Adrenal gland (tissue), 5 donors: Measurements from ENCODE around the gene TMEM11.

Source experiments
- CTCF ChIP-seq, 6 experiments: fragments of 450-650 bp in 4 of 6; fragments of 200-600 bp in 2 of 6; sonication (generic) in 1 of 6; IDR thresholded peaks; 1 replicate in 5 of 6; 2 replicates in 1 of 6; pipeline versions ENCODE4 v1.5.1 to v1.8.0; 2016 to 2021; ENCODE audit warnings: antibody characterized with exemption in 6 of 6, mild to moderate bottlenecking in 2 of 6, moderate library complexity in 1 of 6
- POLR2A ChIP-seq, 2 donors: fragments of 450-650 bp; IDR thresholded peaks; one replicate each; pipeline ENCODE4 v1.6.1; 2017; ENCODE audit warnings: antibody characterized with exemption in 2 of 2, mild to moderate bottlenecking in 2 of 2, moderate library complexity in 1 of 2
- donor health status: DM: no; HTN: no; CAD: no.

- TF ChIP-seq POLR2A (IDR thresholded peaks at IDR 0.05) (no peak), CTCF (IDR thresholded peaks at IDR 0.05) (no peak)
Measured at GRCh38 chr17:21177401-21177800, 36.6 kb downstream of the TMEM11 start.
